ENCODE data around the gene CLTRN. TPM values are rescaled to one million over a fixed set of nuclear protein-coding genes. Genes with fewer than 3 reads are reported as not detected.

CLTRN gene
- total and polyA plus RNA-seq, 2 of the 13 experiments (the other 11 are each of a cell fraction or from before 2014, with no cell fraction given) = 0.37 to 0.53 TPM

GRCh38 chrX:15675490-15675921, 10.9 kb upstream of the CLTRN start (continued):
- TF ChIP-seq, protein P1, sequence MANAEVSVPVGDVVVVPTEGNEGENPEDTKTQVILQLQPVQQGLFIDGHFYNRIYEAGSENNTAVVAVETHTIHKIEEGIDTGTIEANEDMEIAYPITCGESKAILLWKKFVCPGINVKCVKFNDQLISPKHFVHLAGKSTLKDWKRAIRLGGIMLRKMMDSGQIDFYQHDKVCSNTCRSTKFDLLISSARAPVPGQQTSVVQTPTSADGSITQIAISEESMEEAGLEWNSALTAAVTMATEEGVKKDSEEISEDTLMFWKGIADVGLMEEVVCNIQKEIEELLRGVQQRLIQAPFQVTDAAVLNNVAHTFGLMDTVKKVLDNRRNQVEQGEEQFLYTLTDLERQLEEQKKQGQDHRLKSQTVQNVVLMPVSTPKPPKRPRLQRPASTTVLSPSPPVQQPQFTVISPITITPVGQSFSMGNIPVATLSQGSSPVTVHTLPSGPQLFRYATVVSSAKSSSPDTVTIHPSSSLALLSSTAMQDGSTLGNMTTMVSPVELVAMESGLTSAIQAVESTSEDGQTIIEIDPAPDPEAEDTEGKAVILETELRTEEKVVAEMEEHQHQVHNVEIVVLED (CRISPR knock-in tag; IDR thresholded peaks at IDR 0.05; ENCODE audit: borderline replicate concordance) = peak; percentile 99
- TF ChIP-seq DMAP1 (CRISPR knock-in tag; IDR thresholded peaks at IDR 0.05) (peak; percentile 12; the same call in 1 of the 2 replicates), ATF7 (IDR thresholded peaks at IDR 0.05) (no peak), ATF7 (CRISPR knock-in tag; IDR thresholded peaks at IDR 0.05) (0 out of 2 replicates have a peak, but pooled peaks have one; percentile 24), ERF (CRISPR knock-in tag; IDR thresholded peaks at IDR 0.05) (no peak), YY1 (IDR thresholded peaks at IDR 0.05; ENCODE audit: insufficient read depth, insufficient replicate concordance, low read depth, low read length) (peak; percentile 91), MTA3 (CRISPR knock-in tag; IDR thresholded peaks at IDR 0.05) (no peak), YEATS4 (CRISPR knock-in tag; IDR thresholded peaks at IDR 0.05; ENCODE audit: borderline replicate concordance) (no peak; the same call in 1 of the 2 replicates), MED8 (CRISPR knock-in tag; IDR thresholded peaks at IDR 0.05; ENCODE audit: insufficient replicate concordance) (no peak), STAT5B (CRISPR knock-in tag; IDR thresholded peaks at IDR 0.05) (no peak), TBX2 (CRISPR knock-in tag; IDR thresholded peaks at IDR 0.05; ENCODE audit: borderline replicate concordance) (peak; percentile 22; the same call in 1 of the 2 replicates), SP4 (CRISPR knock-in tag; IDR thresholded peaks at IDR 0.05) (peak; percentile 74; the same call in 1 of the 2 replicates), NR2C2 (CRISPR knock-in tag; IDR thresholded peaks at IDR 0.05; ENCODE audit: borderline replicate concordance) (0 out of 2 replicates have a peak, but pooled peaks have one; percentile 53), GLI4 (CRISPR knock-in tag; IDR thresholded peaks at IDR 0.05; ENCODE audit: borderline replicate concordance) (no peak), CCDC6 (CRISPR knock-in tag; IDR thresholded peaks at IDR 0.05) (no peak), ZNF569 (CRISPR knock-in tag; IDR thresholded peaks at IDR 0.05; ENCODE audit: borderline replicate concordance) (no peak), ZNF18 (CRISPR knock-in tag; IDR thresholded peaks at IDR 0.05; ENCODE audit: insufficient replicate concordance) (no peak)
- TF ChIP-seq, protein P2, sequence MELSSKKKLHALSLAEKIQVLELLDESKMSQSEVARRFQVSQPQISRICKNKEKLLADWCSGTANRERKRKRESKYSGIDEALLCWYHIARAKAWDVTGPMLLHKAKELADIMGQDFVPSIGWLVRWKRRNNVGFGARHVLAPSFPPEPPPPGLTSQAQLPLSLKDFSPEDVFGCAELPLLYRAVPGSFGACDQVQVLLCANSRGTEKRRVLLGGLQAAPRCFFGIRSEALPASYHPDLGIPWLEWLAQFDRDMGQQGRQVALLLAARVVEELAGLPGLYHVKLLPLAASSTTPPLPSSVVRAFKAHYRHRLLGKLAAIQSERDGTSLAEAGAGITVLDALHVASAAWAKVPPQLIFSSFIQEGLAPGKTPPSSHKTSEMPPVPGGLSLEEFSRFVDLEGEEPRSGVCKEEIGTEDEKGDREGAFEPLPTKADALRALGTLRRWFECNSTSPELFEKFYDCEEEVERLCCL (CRISPR knock-in tag; IDR thresholded peaks at IDR 0.05; ENCODE audit: borderline replicate concordance) = no peak
- TF ChIP-seq, protein P3, sequence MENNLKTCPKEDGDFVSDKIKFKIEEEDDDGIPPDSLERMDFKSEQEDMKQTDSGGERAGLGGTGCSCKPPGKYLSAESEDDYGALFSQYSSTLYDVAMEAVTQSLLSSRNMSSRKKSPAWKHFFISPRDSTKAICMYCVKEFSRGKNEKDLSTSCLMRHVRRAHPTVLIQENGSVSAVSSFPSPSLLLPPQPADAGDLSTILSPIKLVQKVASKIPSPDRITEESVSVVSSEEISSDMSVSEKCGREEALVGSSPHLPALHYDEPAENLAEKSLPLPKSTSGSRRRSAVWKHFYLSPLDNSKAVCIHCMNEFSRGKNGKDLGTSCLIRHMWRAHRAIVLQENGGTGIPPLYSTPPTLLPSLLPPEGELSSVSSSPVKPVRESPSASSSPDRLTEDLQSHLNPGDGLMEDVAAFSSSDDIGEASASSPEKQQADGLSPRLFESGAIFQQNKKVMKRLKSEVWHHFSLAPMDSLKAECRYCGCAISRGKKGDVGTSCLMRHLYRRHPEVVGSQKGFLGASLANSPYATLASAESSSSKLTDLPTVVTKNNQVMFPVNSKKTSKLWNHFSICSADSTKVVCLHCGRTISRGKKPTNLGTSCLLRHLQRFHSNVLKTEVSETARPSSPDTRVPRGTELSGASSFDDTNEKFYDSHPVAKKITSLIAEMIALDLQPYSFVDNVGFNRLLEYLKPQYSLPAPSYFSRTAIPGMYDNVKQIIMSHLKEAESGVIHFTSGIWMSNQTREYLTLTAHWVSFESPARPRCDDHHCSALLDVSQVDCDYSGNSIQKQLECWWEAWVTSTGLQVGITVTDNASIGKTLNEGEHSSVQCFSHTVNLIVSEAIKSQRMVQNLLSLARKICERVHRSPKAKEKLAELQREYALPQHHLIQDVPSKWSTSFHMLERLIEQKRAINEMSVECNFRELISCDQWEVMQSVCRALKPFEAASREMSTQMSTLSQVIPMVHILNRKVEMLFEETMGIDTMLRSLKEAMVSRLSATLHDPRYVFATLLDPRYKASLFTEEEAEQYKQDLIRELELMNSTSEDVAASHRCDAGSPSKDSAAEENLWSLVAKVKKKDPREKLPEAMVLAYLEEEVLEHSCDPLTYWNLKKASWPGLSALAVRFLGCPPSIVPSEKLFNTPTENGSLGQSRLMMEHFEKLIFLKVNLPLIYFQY (CRISPR knock-in tag; IDR thresholded peaks at IDR 0.05; ENCODE audit: borderline replicate concordance) = no peak
- TF ChIP-seq, protein P4, sequence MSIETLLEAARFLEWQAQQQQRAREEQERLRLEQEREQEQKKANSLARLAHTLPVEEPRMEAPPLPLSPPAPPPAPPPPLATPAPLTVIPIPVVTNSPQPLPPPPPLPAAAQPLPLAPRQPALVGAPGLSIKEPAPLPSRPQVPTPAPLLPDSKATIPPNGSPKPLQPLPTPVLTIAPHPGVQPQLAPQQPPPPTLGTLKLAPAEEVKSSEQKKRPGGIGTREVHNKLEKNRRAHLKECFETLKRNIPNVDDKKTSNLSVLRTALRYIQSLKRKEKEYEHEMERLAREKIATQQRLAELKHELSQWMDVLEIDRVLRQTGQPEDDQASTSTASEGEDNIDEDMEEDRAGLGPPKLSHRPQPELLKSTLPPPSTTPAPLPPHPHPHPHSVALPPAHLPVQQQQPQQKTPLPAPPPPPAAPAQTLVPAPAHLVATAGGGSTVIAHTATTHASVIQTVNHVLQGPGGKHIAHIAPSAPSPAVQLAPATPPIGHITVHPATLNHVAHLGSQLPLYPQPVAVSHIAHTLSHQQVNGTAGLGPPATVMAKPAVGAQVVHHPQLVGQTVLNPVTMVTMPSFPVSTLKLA (IDR thresholded peaks at IDR 0.05) = no peak

Data from HepG2 (cell line).